LNCaP clone FGC (cell line): ENCODE measurements around the gene CTSZ.

Source experiments
- DNase-seq: peaks from one replicate; pipeline ENCODE4 v3.0.0-alpha.2; 2011; ENCODE audit warnings: low read depth
- H3K4me3 ChIP-seq: 2 replicates; pipeline ENCODE4 v1.5.1; 2011; ENCODE audit warnings: mild to moderate bottlenecking, low read depth, low read length, control low read depth
- CTCF ChIP-seq: IDR thresholded peaks from 2 replicates; pipeline ENCODE4 v1.5.1; 2012; ENCODE audit warnings: mild to moderate bottlenecking; ENCODE audit not compliant: control insufficient read depth, insufficient read depth; ENCODE audit errors: extremely low read depth

Gene CTSZ

GRCh38 chr20:58997141-58997770 lies 9.8 kb downstream of the CTSZ start:
- TF ChIP-seq CTCF, result no peak
- no peak overlapping the region for H3K4me3 ChIP-seq
- no peak for DNase-seq

- TF ChIP-seq CTCF, result no peak
- DNase-seq, result no peak
- H3K4me3 ChIP-seq, result no peak overlapping the region
Measured at GRCh38 chr20:58996226-58996611, 10.8 kb downstream of the CTSZ start.

GRCh38 chr20:58995461-58996225 lies 11.4 kb downstream of the CTSZ start:
- no peak overlapping the region for H3K4me3 ChIP-seq
- DNase-seq, result no peak
- no peak for TF ChIP-seq CTCF

- no peak for TF ChIP-seq CTCF
- DNase-seq, result no peak
- H3K4me3 ChIP-seq, result no peak overlapping the region
Measured at GRCh38 chr20:58994390-58995159, 12.5 kb downstream of the CTSZ start.

- no peak overlapping the region for H3K4me3 ChIP-seq
- TF ChIP-seq CTCF, result no peak
- no peak for DNase-seq
Measured at GRCh38 chr20:58993332-58994248, 13.5 kb downstream of the CTSZ start.

- DNase-seq, result no peak
- no peak overlapping the region for H3K4me3 ChIP-seq
- no peak for TF ChIP-seq CTCF
Measured at GRCh38 chr20:58992911-58993310, 14.1 kb downstream of the CTSZ start.
